Choroid plexus epithelial cell (primary cell): ENCODE measurements around the gene ABHD13.

Source experiments
- DNase-seq: peaks from one replicate; pipeline ENCODE4 v3.0.0-alpha.2; 2010; ENCODE audit warnings: low read depth
- H3K4me3 ChIP-seq: 2 replicates; pipeline ENCODE4 v1.5.1; 2011; ENCODE audit warnings: low read depth, mild to moderate bottlenecking, control low read depth, low read length, moderate library complexity
- TF ChIP-seq, protein P1 (sequence below): conservative IDR thresholded peaks from 2 replicates; pipeline ENCODE4 v1.5.1; 2011; ENCODE audit warnings: low read depth, mild to moderate bottlenecking, control low read depth, inconsistent platforms, low read length, moderate library complexity

Gene ABHD13

DNA sequence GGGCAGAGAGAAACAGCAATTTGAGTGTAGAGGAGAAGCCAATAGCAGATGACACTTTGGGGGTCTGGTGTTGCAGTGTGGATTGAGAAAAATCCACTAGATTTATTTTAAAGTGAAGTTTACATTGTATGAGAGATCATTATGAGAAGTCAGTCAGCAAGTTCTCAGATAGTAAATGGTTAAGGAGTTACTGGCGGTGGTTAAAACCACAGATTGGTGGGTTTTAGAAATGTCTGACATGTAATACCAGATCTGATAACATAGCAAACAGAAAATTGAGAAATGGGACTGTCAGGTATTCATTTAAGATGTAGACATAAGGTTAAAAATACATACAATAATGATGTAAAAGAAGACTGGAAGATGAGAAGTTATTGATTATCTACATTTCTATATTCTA is 7.2 kb downstream of the ABHD13 start:
- no peak for DNase-seq
- H3K4me3 ChIP-seq, result no peak overlapping the region
- TF ChIP-seq, protein P1, sequence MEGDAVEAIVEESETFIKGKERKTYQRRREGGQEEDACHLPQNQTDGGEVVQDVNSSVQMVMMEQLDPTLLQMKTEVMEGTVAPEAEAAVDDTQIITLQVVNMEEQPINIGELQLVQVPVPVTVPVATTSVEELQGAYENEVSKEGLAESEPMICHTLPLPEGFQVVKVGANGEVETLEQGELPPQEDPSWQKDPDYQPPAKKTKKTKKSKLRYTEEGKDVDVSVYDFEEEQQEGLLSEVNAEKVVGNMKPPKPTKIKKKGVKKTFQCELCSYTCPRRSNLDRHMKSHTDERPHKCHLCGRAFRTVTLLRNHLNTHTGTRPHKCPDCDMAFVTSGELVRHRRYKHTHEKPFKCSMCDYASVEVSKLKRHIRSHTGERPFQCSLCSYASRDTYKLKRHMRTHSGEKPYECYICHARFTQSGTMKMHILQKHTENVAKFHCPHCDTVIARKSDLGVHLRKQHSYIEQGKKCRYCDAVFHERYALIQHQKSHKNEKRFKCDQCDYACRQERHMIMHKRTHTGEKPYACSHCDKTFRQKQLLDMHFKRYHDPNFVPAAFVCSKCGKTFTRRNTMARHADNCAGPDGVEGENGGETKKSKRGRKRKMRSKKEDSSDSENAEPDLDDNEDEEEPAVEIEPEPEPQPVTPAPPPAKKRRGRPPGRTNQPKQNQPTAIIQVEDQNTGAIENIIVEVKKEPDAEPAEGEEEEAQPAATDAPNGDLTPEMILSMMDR, result no peak

DNA sequence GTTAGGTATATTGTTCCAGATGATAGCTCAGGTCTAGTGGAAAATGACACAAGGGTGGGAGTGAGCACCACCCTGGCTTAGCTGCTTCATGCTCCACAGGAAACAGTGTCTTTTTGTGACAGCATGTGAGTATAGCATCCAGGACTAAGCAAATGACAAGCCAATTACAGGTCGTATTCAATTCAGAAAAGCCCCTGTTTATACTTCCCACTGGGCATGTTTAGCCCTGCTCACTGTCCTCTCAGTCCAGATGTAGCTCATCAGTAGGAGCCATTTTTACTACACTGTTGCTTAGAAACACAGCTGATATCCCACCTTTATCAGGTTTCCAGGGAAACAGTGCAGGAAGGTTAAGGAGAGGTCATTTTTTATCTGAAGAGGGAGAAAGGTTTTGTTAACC is 8.0 kb downstream of the ABHD13 start:
- no peak overlapping the region for H3K4me3 ChIP-seq
- TF ChIP-seq, protein P1, result no peak
- no peak for DNase-seq

DNA sequence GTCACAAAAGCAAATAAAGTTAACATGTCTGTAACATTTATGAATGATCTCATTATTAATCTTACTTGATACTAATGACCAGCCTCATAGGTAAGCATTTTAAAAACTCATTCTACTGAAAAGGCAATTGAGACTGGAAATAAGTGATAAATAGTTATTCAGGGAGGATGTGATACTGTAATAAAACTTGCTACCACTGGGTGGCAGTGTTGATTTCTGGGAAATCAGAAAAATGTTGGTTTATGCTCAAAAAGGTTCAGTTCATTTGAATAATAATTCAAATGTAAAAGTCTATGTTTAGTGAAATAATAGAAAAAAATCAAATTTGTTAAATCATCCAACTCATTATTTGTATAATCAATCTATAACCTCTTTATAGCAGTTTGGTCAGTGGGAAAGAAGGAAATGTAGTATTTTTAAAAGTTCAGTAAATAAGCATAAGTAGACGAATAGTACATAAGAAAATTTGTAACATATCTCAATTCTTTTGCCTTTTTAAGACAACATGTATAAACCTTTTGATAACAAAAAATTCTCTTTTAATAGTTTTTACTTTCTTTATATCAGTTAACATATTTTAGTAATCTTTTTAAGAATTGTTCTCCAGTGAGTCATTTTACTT is 9.6 kb downstream of the ABHD13 start:
- TF ChIP-seq, protein P1, result peak; percentile 62
- DNase-seq, result peak; percentile 69

DNA sequence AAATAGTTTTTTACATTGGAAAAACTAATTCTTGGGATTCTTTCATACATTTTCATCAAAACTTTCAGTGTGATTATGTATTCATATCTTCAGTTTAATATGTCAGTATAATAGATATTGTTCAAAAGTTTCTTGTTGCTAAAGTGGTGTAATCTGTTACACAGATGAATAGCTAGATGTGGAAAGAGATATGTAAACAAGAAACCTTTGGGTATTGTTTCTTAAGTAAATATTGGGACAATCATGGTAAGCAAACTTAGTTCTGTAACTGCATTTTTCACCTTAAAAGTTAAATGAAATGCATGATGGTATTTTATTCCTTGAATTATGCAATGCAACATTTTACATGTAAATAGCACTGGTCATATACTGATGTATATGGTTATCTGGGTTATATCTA is 12.2 kb downstream of the ABHD13 start:
- no peak overlapping the region for H3K4me3 ChIP-seq
- no peak for DNase-seq
- TF ChIP-seq, protein P1, result no peak

More for the DNA sequence above, 9.6 kb downstream of the ABHD13 start:
- H3K4me3 ChIP-seq, result no peak overlapping the region

DNA sequence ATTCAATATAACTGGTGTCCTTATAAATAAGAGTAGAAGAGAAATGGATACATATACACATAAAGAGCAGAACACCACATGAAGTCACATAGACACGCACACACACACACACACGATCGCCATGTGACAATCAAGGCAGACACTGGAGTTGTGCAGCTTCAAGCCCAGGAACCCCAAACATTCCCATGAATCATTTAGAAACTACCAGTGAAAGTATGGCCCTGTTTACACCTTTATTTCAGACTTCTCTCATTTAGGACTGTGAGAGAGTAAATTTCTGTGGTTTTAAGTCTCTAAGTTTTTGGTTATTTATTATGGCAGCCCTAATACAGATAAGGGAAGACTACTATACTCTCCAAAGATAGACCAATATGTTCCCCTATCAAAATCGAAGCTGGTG is 31.0 kb downstream of the ABHD13 start:
- no peak overlapping the region for H3K4me3 ChIP-seq
- TF ChIP-seq, protein P1, result no peak
- DNase-seq, result no peak

DNA sequence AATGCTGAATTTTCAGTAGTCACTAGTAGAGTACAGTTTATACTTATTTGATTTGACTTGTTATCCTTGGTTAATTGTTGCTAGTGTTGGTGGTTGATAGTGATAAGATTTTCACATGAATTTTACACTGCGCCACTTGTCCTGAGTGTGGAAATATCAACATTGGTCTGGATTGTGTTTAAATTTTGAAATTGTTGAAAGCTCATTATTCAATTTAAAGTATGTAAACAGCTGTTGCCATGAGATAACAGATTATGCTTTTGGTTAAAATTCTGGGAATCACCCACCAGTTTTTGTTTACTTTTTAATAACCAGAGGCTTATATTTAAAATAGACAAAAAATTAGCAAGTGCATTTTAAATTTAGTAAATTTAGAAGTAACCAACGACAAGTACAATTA is 39.1 kb downstream of the ABHD13 start:
- DNase-seq, result no peak
- H3K4me3 ChIP-seq, result no peak overlapping the region
- TF ChIP-seq, protein P1, result no peak

DNA sequence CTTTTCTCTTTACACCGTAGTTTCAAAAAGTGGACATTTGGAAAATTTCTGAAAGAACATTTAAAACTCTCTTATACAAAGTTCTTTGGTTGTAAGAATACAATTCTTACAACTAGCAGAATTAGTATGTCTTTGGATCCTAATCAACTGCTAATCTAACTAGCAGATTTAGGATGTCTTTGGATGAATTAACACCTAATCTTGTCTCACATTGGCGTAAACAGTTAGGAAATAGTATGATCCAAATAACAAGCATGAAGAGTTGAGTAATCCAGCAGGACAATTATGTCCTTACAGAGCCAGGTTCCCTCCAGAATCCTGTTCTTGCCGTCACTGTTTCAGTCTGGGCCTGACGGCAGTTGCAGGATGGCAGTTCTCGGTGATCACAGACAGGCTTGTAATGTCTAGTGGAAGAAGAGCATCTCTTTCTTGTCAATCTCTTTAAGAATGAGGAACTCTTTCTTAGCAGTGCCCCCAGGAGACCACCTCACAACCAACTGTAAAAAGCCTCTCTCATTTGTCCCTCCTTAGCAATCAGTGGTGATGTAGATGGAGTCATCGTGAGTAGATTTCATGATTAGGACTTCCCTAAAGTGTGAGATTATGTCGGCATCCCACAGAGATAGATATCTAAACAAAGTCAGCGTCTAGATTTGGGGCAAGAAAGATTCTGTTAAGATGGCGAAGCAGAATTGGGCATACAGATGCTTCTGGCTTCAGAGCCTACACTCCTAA is 45.6 kb downstream of the ABHD13 start:
- no peak for DNase-seq
- H3K4me3 ChIP-seq, result no peak overlapping the region
- TF ChIP-seq, protein P1, result no peak
